ENCODE data around the gene HHAT. TPM values are rescaled to one million over a fixed set of nuclear protein-coding genes. Genes with fewer than 3 reads are reported as not detected.
A peak's percentile ranks its signal among the peaks of the same experiment; 100 is the strongest.
"Not testable (repeated sequence)": the region's sequence is repeated elsewhere in the genome, so short reads cannot be mapped to it uniquely, and the experiment has no call there.

HHAT gene
- total RNA-seq, 2 donors from 2014 or later: 1.2 to 1.5 TPM

GRCh38 chr1:210352575-210352974 is 23.9 kb downstream of the HHAT start:
- Mint-ChIP-seq H3K27ac (no peak overlapping the region), H3K4me1 (ENCODE audit: low read depth) (peaks cover 3% of the 10 kb centered on the region), H3K27me3 (ENCODE audit: low read depth) (no peaks in the 10 kb centered on the region), H3K9me3 (no peaks in the 10 kb centered on the region), H3K36me3 (ENCODE audit: insufficient read depth in 2 of 2) (no peaks in the 10 kb centered on the region), H3K4me3 (no peak overlapping the region)
- DNase-seq (no peak), ATAC-seq (replicated peaks in 1 of 2) (no peak)

DNA sequence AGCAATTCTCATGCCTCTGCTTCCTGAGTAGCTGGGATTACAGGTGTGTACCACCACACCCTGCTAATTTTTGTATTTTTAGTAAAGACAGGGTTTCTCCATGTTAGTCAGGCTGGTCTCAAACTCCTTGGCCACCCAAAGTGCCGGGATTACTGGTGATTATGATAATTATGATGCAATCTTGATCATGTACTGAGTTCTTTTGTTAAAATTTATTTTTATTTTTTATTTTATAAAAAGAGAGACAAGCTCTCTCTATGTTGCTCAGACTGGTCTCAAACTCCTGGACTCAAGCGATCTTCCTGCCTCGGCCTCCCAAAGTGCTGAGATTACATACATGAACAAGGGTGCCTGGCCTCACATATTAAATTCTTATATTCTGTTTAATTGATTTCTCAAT is 25.6 kb downstream of the HHAT start:
- not testable (repeated sequence) for DNase-seq; H3K27me3 Mint-ChIP-seq (ENCODE audit: low read depth); ATAC-seq (replicated peaks in 1 of 2); H3K27ac Mint-ChIP-seq; H3K4me1 Mint-ChIP-seq (ENCODE audit: low read depth); H3K36me3 Mint-ChIP-seq (ENCODE audit: insufficient read depth in 2 of 2); H3K9me3 Mint-ChIP-seq; H3K4me3 Mint-ChIP-seq

GRCh38 chr1:210358626-210359025 is 29.9 kb downstream of the HHAT start:
- Mint-ChIP-seq H3K9me3 (no peaks in the 10 kb centered on the region), H3K4me1 (ENCODE audit: low read depth) (peaks cover 10% of the 10 kb centered on the region), H3K27ac (no peak overlapping the region), H3K36me3 (ENCODE audit: insufficient read depth in 2 of 2) (no peaks in the 10 kb centered on the region), H3K4me3 (no peak overlapping the region), H3K27me3 (ENCODE audit: low read depth) (no peaks in the 10 kb centered on the region)
- no peak for ATAC-seq (replicated peaks in 1 of 2)
- DNase-seq: no peak

DNA sequence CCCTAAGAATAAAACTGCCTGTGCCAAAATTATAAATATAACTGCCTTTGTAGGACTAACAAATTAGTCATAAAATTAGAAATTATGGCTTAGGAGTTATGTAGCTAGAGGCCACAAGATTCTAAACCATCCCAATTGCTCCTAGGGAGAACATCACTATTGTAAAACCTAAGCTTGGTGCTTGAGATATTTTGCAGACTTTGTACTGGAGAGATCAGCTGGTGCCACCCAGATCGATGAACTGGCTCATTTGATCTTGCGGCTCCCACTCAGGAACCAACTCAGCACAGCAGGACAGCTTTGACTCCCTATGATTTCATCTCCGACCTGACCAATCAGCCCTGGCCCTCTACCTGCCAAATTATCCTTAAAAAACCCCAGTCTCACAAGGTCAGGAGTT is 30.6 kb downstream of the HHAT start:
- Mint-ChIP-seq H3K36me3 (ENCODE audit: insufficient read depth in 2 of 2) (no peaks in the 10 kb centered on the region), H3K4me1 (ENCODE audit: low read depth) (peaks cover 10% of the 10 kb centered on the region), H3K4me3 (no peak overlapping the region), H3K9me3 (no peaks in the 10 kb centered on the region), H3K27me3 (ENCODE audit: low read depth) (no peaks in the 10 kb centered on the region), H3K27ac (no peak overlapping the region)
- DNase-seq (no peak), ATAC-seq (replicated peaks in 1 of 2) (no peak)

DNA sequence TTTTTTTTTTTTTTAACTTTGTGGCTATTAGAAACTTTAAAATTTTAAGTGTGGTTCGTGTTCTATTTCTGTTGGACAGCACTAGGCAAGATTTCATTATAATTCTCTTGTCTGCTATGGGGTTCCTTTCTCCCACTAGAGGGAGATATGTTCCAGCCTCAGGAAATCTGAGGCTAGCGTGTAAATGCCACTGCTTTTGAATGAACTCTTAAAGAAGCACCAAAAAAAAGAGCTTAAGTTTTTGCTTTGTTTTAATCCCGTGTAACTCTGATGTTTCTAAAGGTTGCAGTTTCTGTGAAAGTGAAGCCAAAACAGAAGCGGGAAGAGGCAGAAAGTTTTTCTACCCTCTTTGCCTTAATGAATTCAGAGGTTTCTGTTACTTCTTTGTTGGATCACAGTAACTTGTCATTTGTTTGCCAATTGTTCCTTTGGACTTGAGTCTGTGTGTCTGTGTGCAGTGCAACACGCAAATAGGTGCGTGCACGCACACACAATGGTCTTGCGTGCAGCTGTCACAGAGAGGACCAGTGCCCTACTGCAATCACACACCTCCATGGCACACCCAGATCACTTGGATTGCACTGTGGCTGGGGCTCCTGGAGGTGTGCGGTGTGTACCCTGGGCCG is 32.3 kb downstream of the HHAT start:
- Mint-ChIP-seq H3K27me3 (ENCODE audit: low read depth) (no peaks in the 10 kb centered on the region), H3K27ac (no peak overlapping the region), H3K36me3 (ENCODE audit: insufficient read depth in 2 of 2) (no peaks in the 10 kb centered on the region), H3K4me1 (ENCODE audit: low read depth) (peaks cover 10% of the 10 kb centered on the region), H3K4me3 (no peak overlapping the region), H3K9me3 (no peaks in the 10 kb centered on the region)
- DNase-seq: no peak
- ATAC-seq (replicated peaks in 1 of 2): peak; percentile 58 to 61

GRCh38 chr1:210361665-210362064 is 33.0 kb downstream of the HHAT start:
- H3K27me3 Mint-ChIP-seq (ENCODE audit: low read depth): no peaks in the 10 kb centered on the region
- H3K27ac Mint-ChIP-seq: no peak overlapping the region
- no peaks in the 10 kb centered on the region for H3K36me3 Mint-ChIP-seq (ENCODE audit: insufficient read depth in 2 of 2)
- no peaks in the 10 kb centered on the region for H3K9me3 Mint-ChIP-seq
- ATAC-seq (replicated peaks in 1 of 2) (no peak), DNase-seq (no peak)
- H3K4me1 Mint-ChIP-seq (ENCODE audit: low read depth): peaks cover 10% of the 10 kb centered on the region
- H3K4me3 Mint-ChIP-seq: no peak overlapping the region

- Mint-ChIP-seq H3K36me3 (ENCODE audit: insufficient read depth in 2 of 2) (no peaks in the 10 kb centered on the region), H3K27me3 (ENCODE audit: low read depth) (no peaks in the 10 kb centered on the region), H3K27ac (no peak overlapping the region), H3K9me3 (no peaks in the 10 kb centered on the region), H3K4me1 (ENCODE audit: low read depth) (peaks cover 10% of the 10 kb centered on the region), H3K4me3 (no peak overlapping the region)
- DNase-seq (no peak), ATAC-seq (replicated peaks in 1 of 2) (no peak)
These were observed 33.8 kb downstream of the HHAT start for GRCh38 chr1:210362526-210362925.

DNA sequence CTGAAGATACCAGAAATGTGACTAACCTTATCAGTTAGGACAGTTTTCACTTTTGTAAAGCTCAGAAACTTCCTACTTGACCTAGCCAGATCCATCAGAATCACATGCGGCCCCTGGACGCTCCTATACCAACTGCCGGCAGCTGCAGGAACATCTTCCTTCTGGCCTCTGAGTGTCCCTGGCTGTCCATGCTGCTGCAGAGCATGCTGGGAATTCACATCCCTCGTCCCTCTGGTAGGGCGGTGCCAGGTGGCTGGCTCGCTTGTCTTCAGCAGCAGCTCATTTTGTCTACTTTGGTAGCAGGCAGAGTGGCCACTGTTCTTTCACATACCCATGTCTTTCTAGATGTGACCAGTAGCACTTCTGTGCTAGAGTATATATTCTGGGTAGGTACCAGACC is 34.4 kb downstream of the HHAT start:
- no peak overlapping the region for H3K27ac Mint-ChIP-seq
- H3K4me3 Mint-ChIP-seq: no peak overlapping the region
- no peaks in the 10 kb centered on the region for H3K9me3 Mint-ChIP-seq
- peaks cover 10% of the 10 kb centered on the region for H3K4me1 Mint-ChIP-seq (ENCODE audit: low read depth)
- H3K27me3 Mint-ChIP-seq (ENCODE audit: low read depth): no peaks in the 10 kb centered on the region
- H3K36me3 Mint-ChIP-seq (ENCODE audit: insufficient read depth in 2 of 2): no peaks in the 10 kb centered on the region
- no peak for ATAC-seq (replicated peaks in 1 of 2)
- DNase-seq: no peak

DNA sequence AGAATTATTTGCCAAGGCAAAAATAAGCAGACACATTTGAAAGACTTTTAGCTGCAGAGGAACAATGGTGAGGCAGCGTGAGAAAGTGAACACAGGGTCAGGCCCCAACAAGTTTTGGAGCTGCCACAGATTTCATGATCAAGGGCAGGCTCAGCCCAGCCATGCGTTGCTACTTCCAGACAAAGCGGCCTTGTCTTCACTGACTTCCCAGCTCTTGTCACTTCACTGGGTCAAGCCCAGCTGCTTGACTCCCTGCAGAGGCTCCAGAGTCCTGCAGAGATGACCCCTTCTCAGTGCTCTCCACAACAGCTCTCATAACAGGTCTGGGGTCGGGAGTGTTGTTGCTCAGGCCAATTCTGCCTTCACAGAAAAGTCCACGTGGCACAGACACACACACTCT is 35.8 kb downstream of the HHAT start:
- peaks cover 3% of the 10 kb centered on the region for H3K27me3 Mint-ChIP-seq (ENCODE audit: low read depth)
- no peak overlapping the region for H3K27ac Mint-ChIP-seq
- no peak for ATAC-seq (replicated peaks in 1 of 2)

DNA sequence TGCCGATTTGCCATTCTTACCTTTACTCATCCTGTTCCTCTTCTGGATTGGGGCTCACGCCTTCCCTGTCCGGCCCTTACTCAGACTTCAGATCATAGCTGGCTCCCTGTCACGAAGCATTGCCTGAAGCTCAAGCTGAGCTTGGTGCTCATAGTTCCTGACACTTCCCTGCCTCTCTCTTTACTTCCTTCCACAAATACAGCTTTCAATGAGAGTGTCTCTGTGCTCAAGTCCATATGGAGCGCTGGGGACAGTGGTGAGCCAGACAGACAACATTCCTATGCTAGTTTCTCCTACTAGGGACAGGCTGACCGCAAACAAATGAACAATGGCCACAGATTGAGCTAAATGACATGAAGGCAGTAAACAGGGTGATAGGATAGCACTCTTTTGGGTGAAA is 38.1 kb downstream of the HHAT start:
- ATAC-seq (replicated peaks in 1 of 2) (no peak), DNase-seq (no peak)
- H3K36me3 Mint-ChIP-seq (ENCODE audit: insufficient read depth in 2 of 2): no peaks in the 10 kb centered on the region
- H3K4me1 Mint-ChIP-seq (ENCODE audit: low read depth): peaks cover under 1% of the 10 kb centered on the region
- peaks cover 7% of the 10 kb centered on the region for H3K27me3 Mint-ChIP-seq (ENCODE audit: low read depth)
- H3K9me3 Mint-ChIP-seq: no peaks in the 10 kb centered on the region
- no peak overlapping the region for H3K27ac Mint-ChIP-seq
- no peak overlapping the region for H3K4me3 Mint-ChIP-seq

More for the DNA sequence above, 35.8 kb downstream of the HHAT start:
- DNase-seq: no peak
- H3K4me3 Mint-ChIP-seq: no peak overlapping the region
- no peaks in the 10 kb centered on the region for H3K9me3 Mint-ChIP-seq
- H3K4me1 Mint-ChIP-seq (ENCODE audit: low read depth): peaks cover 10% of the 10 kb centered on the region
- H3K36me3 Mint-ChIP-seq (ENCODE audit: insufficient read depth in 2 of 2): no peaks in the 10 kb centered on the region

DNA sequence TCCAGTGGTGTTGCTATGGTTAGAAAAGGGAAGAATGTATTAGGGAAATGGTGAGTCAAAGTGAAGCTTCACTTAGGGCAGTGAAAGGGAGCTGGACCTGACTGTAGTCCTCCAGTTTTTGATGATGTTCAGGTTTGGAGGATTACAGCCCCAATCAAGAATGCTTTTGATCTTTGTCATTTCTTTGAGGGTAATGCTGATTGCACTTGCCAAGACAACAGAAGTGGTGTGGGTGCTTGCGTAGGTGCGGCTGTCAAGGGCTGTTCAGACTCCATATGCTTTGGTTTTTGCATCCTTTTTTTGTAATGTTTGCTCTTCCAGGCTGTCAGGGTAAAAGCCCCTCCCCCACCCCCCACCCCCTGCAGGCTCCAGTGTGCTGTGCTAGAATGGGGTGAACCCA is 38.9 kb downstream of the HHAT start:
- no peak for ATAC-seq (replicated peaks in 1 of 2)
- DNase-seq: no peak
- Mint-ChIP-seq H3K27ac (no peak overlapping the region), H3K36me3 (ENCODE audit: insufficient read depth in 2 of 2) (no peaks in the 10 kb centered on the region), H3K4me3 (no peak overlapping the region), H3K9me3 (no peaks in the 10 kb centered on the region), H3K4me1 (ENCODE audit: low read depth) (peaks cover 1% of the 10 kb centered on the region), H3K27me3 (ENCODE audit: low read depth) (peaks cover 7% of the 10 kb centered on the region)

DNA sequence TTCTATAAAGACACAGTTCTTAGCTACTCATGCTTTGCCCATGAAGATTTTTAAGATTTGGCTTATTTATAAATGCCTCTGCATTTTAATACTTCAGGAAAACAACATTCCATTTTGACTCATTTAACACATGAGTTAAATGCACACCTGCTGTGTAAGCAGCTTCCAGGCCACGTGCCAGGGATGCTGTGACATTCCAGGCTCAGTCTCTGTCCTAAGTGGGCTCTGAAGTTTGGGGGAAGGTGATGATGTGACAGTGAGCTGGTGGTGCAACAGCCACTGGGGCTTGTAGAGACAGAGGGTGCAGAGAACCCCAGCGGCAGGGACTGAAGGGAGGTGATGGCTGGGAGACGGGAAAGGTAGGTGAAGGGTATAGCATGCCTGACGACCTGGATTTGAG is 40.7 kb downstream of the HHAT start:
- H3K36me3 Mint-ChIP-seq (ENCODE audit: insufficient read depth in 2 of 2): no peaks in the 10 kb centered on the region
- peaks cover 20% of the 10 kb centered on the region for H3K4me1 Mint-ChIP-seq (ENCODE audit: low read depth)
- peaks cover 7% of the 10 kb centered on the region for H3K27me3 Mint-ChIP-seq (ENCODE audit: low read depth)
- no peaks in the 10 kb centered on the region for H3K9me3 Mint-ChIP-seq
- no peak overlapping the region for H3K27ac Mint-ChIP-seq
- H3K4me3 Mint-ChIP-seq: no peak overlapping the region
- no peak for ATAC-seq (replicated peaks in 1 of 2)
- no peak for DNase-seq

DNA sequence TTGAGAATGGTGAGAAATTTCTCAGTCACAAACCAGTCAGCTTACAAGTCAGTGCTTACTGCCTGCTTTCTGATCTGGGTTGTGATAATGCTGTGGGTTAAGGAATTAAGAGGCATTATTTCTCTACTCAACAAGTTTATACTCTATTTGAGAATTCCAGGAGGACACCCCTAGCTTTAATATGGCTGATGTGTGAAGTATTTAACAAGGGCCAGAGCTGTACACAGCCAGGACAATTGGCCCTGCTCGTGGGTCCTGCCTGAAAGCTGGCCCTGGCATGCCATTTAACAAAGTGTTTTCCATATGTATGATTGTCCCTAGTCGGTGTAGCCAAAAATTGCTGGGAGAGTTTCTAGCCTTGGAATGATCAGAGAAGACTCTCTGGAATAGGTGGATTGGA is 43.2 kb downstream of the HHAT start:
- H3K27me3 Mint-ChIP-seq (ENCODE audit: low read depth): peaks cover 9% of the 10 kb centered on the region
- peaks cover 33% of the 10 kb centered on the region for H3K4me1 Mint-ChIP-seq (ENCODE audit: low read depth)
- H3K36me3 Mint-ChIP-seq (ENCODE audit: insufficient read depth in 2 of 2): no peaks in the 10 kb centered on the region
- DNase-seq (no peak), ATAC-seq (replicated peaks in 1 of 2) (no peak)
- no peaks in the 10 kb centered on the region for H3K9me3 Mint-ChIP-seq
- H3K27ac Mint-ChIP-seq: no peak overlapping the region
- H3K4me3 Mint-ChIP-seq: no peak overlapping the region

- Mint-ChIP-seq H3K9me3 (no peaks in the 10 kb centered on the region), H3K4me1 (ENCODE audit: low read depth) (peaks cover 37% of the 10 kb centered on the region), H3K36me3 (ENCODE audit: insufficient read depth in 2 of 2) (no peaks in the 10 kb centered on the region), H3K27me3 (ENCODE audit: low read depth) (peaks cover 15% of the 10 kb centered on the region), H3K27ac (no peak overlapping the region), H3K4me3 (no peak overlapping the region)
- no peak for DNase-seq
- no peak for ATAC-seq (replicated peaks in 1 of 2)
These were observed 43.8 kb downstream of the HHAT start for GRCh38 chr1:210372491-210372890.
